K562 treated with DMSO at 1 percent for 48 hours (cell line): ENCODE measurements around the gene POMT1. TPM values are rescaled to one million over a fixed set of nuclear protein-coding genes. Genes with fewer than 3 reads are reported as not detected.

Experiments used
- total RNA-seq: library from RNA; unstranded; fragments of 300-600 nt; gene quantifications from 2 replicates; pipeline ENCODE4 v1.2.3, GENCODE V29; 2022; ENCODE audit warnings: low replicate concordance; ENCODE audit errors: extremely low read depth

Gene POMT1
- total RNA-seq, result 274 TPM in 1 of 2 replicates, not detected in the other

GRCh38 chr9:131502781-131503625 is at the start of gene POMT1:
Gene POMT1, plus strand, starts transcription at chr9:131502918. Its CDS starts 1,301 bp downstream, at chr9:131504219.

GRCh38 chr9:131530920-131531832 is 28.5 kb downstream of the POMT1 start, which contains the start of gene UCK1:
Gene UCK1, minus strand, starts transcription at chr9:131531263. Its CDS starts 89 bp downstream, at chr9:131531174.

GRCh38 chr9:131545003-131545785 is 42.5 kb downstream of the POMT1 start, which contains the start of gene PRRT1B:
Gene PRRT1B, plus strand, starts transcription at chr9:131545523. Its CDS starts 93 bp downstream, at chr9:131545616.

Other genes with a start within 250 kb of the POMT1 start
- gene FAM78A, start 226.4 kb upstream of the POMT1 start, total RNA-seq, result not detected in 2 replicates
- not detected in 2 replicates for gene PLPP7, start 213.2 kb upstream of the POMT1 start, total RNA-seq
- not detected in 2 replicates for gene PRRC2B, start 108.8 kb upstream of the POMT1 start, total RNA-seq
- gene UCK1, start 28.3 kb downstream of the POMT1 start, total RNA-seq, result not detected in 2 replicates
- gene PRRT1B, start 42.6 kb downstream of the POMT1 start, total RNA-seq, result not detected in 2 replicates
- 58.0 TPM in 1 of 2 replicates, not detected in the other for gene RAPGEF1, start 237.2 kb downstream of the POMT1 start, total RNA-seq